Islet precursor cell (in vitro differentiated cells): ENCODE results near the gene CPEB1.
A peak's percentile ranks its signal among the peaks of the same experiment; 100 is the strongest.
"Not testable (repeated sequence)": the region's sequence is repeated elsewhere in the genome, so short reads cannot be mapped to it uniquely, and the experiment has no call there.

ENCODE experiments used
- DNase-seq: peaks from one replicate; pipeline ENCODE4 v3.0.0-alpha.2; 2018

CPEB1 gene

GRCh38 chr15:82648257-82649103, 1.3 kb upstream of the CPEB1 start:
- no peak for DNase-seq

GRCh38 chr15:82647835-82648256, 683 bp upstream of the CPEB1 start:
- DNase-seq: no peak

GRCh38 chr15:82646250-82647044, 716 bp downstream of the CPEB1 start:
- no peak for DNase-seq

GRCh38 chr15:82644967-82645852, 2.0 kb downstream of the CPEB1 start:
- DNase-seq: not testable (repeated sequence)

- peak; percentile 70 for DNase-seq
These were observed 3.2 kb downstream of the CPEB1 start for GRCh38 chr15:82643992-82644391.

- DNase-seq: no peak
These were observed 4.5 kb downstream of the CPEB1 start for GRCh38 chr15:82642656-82643055.

GRCh38 chr15:82641129-82641798, 5.9 kb downstream of the CPEB1 start:
- DNase-seq: no peak

GRCh38 chr15:82640672-82641071, 6.5 kb downstream of the CPEB1 start:
- DNase-seq: no peak

GRCh38 chr15:82635798-82636197, 11.4 kb downstream of the CPEB1 start:
- DNase-seq: no peak

- DNase-seq: no peak
These were observed 17.1 kb downstream of the CPEB1 start for GRCh38 chr15:82630033-82630432.

- no peak for DNase-seq
These were observed 22.0 kb downstream of the CPEB1 start for GRCh38 chr15:82625136-82625535.

GRCh38 chr15:82624438-82624837, 22.7 kb downstream of the CPEB1 start:
- no peak for DNase-seq

- DNase-seq: peak; percentile 56
These were observed 23.2 kb downstream of the CPEB1 start for GRCh38 chr15:82624008-82624407.

- no peak for DNase-seq
These were observed 25.2 kb downstream of the CPEB1 start for GRCh38 chr15:82621970-82622369.

GRCh38 chr15:82613747-82614146, 33.4 kb downstream of the CPEB1 start:
- no peak for DNase-seq

- no peak for DNase-seq
These were observed 35.8 kb downstream of the CPEB1 start for GRCh38 chr15:82611348-82611747.

- no peak for DNase-seq
These were observed 45.0 kb downstream of the CPEB1 start for GRCh38 chr15:82602195-82602594.

- no peak for DNase-seq
These were observed 47.3 kb downstream of the CPEB1 start for GRCh38 chr15:82599862-82600261.

- no peak for DNase-seq
These were observed 49.3 kb downstream of the CPEB1 start for GRCh38 chr15:82597815-82598214.

GRCh38 chr15:82595766-82596165, 51.4 kb downstream of the CPEB1 start:
- DNase-seq: no peak

GRCh38 chr15:82595203-82595602, 52.0 kb downstream of the CPEB1 start:
- DNase-seq: no peak

- DNase-seq: peak; percentile 87
These were observed 59.4 kb downstream of the CPEB1 start for GRCh38 chr15:82587805-82588204.
